Measurements from ENCODE around the gene KSR1. TPM values are rescaled to one million over a fixed set of nuclear protein-coding genes. Genes with fewer than 3 reads are reported as not detected.

The KSR1 gene
- total RNA-seq, 2 experiments from 2014 or later = 19.4 to 25.3 TPM

DNA sequence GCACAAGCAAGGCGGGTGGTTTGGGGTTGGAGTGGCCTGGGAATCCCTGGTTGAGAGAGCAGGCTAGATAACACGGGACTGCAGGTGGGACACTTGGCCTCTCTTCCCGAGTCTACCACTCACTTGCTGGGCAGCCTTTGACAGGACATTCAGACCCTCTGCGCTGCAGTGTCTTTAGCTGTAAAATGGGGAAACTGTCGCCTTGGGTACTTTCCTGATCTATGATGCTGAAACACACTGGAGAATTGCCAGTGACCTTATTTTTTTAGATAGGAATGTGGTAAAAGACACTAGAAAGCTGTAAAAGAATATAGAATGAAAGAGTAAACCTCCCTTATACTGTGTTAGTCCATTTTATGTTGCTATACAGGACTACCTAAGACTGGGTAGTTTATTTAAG, 30.5 kb downstream of the KSR1 start:
- Mint-ChIP-seq H3K4me3 (no peak overlapping the region), H3K27me3 (no peaks in the 10 kb centered on the region), H3K4me1 (ENCODE audit: low read depth) (peaks cover 17% of the 10 kb centered on the region), H3K9me3 (no peaks in the 10 kb centered on the region), H3K27ac (no peak overlapping the region), H3K36me3 (ENCODE audit: low read depth) (peaks cover 4% of the 10 kb centered on the region)
- no peaks in the 10 kb centered on the region for H3K36me3 ChIP-seq (ENCODE audit: insufficient read depth, low read length)
- no peaks in the 10 kb centered on the region for H3K27me3 ChIP-seq (ENCODE audit: control insufficient read depth in 1 of 2, insufficient read depth in 2 of 2, low read length in 2 of 2)
- ChIA-PET POLR2A (no interaction called here), CTCF (no interaction called here)
- H3K27ac ChIP-seq (ENCODE audit: low read depth in 1 of 2, low read length in 2 of 2) = no peak overlapping the region
- H3K9me3 ChIP-seq (ENCODE audit: control insufficient read depth in 1 of 2, insufficient read depth in 1 of 2, low read length in 2 of 2) = no peaks in the 10 kb centered on the region
- no peak for ATAC-seq (ENCODE audit: poor library complexity)
- TF ChIP-seq, protein P1, sequence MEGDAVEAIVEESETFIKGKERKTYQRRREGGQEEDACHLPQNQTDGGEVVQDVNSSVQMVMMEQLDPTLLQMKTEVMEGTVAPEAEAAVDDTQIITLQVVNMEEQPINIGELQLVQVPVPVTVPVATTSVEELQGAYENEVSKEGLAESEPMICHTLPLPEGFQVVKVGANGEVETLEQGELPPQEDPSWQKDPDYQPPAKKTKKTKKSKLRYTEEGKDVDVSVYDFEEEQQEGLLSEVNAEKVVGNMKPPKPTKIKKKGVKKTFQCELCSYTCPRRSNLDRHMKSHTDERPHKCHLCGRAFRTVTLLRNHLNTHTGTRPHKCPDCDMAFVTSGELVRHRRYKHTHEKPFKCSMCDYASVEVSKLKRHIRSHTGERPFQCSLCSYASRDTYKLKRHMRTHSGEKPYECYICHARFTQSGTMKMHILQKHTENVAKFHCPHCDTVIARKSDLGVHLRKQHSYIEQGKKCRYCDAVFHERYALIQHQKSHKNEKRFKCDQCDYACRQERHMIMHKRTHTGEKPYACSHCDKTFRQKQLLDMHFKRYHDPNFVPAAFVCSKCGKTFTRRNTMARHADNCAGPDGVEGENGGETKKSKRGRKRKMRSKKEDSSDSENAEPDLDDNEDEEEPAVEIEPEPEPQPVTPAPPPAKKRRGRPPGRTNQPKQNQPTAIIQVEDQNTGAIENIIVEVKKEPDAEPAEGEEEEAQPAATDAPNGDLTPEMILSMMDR (IDR thresholded peaks at IDR 0.05) = no peak
- intact Hi-C loops (cut with DNase I, micrococcal nuclease) = loop anchor here in 1 of 2 experiments (10.0 kb wide), 1 partner anchor 48 kb away; no protein-coding TSS in a partner anchor
- peaks cover 5% of the 10 kb centered on the region for H3K4me1 ChIP-seq (ENCODE audit: insufficient read depth, low read length)
- no peak overlapping the region for H3K4me3 ChIP-seq (ENCODE audit: low read length)
- DNase-seq = peak in 1 of 14 experiments; percentile 30

DNA sequence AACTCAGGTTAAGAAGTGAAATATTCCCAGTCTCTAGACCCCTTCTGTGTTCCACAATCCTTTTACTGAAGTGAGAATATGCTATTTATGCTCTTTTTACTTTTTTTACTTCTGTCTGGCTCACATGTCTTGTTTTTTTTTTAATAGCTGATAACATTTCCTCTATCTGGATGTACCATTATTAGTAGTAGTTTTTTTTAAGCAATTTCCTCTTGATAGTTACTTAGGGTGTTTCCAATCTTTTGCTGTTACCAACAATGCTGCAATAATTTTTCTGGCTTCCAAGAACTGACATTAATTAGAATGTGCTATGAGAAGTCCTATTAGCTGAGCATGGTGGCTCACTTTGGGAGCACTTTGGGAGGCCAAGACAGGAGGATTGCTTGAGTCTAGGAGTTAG, 32.0 kb downstream of the KSR1 start:
- DNase-seq = no peak
- ChIA-PET CTCF (interaction anchor here (1.8 kb wide), 1 partner anchor 32 kb away, joined by 5 read pairs; the partner anchor contains the start of gene KSR1), POLR2A (no interaction called here)
- Histone ChIP-seq H3K4me3 (ENCODE audit: low read length) (no peak overlapping the region), H3K27ac (ENCODE audit: low read depth in 1 of 2, low read length in 2 of 2) (no peak overlapping the region), H3K9me3 (ENCODE audit: control insufficient read depth in 1 of 2, insufficient read depth in 1 of 2, low read length in 2 of 2) (no peaks in the 10 kb centered on the region), H3K4me1 (ENCODE audit: insufficient read depth, low read length) (no peaks in the 10 kb centered on the region), H3K36me3 (ENCODE audit: insufficient read depth, low read length) (no peaks in the 10 kb centered on the region), H3K27me3 (ENCODE audit: control insufficient read depth in 1 of 2, insufficient read depth in 2 of 2, low read length in 2 of 2) (no peaks in the 10 kb centered on the region)
- intact Hi-C loops (cut with DNase I, micrococcal nuclease) = loop anchor here in 1 of 2 experiments (10.0 kb wide), 1 partner anchor 47 kb away; no protein-coding TSS in a partner anchor
- no peaks in the 10 kb centered on the region for H3K27me3 Mint-ChIP-seq
- no peak for ATAC-seq (ENCODE audit: poor library complexity)
- H3K27ac Mint-ChIP-seq = no peak overlapping the region
- no peak overlapping the region for H3K4me3 Mint-ChIP-seq
- H3K9me3 Mint-ChIP-seq = no peaks in the 10 kb centered on the region
- peaks cover 4% of the 10 kb centered on the region for H3K4me1 Mint-ChIP-seq (ENCODE audit: low read depth)
- peaks cover 4% of the 10 kb centered on the region for H3K36me3 Mint-ChIP-seq (ENCODE audit: low read depth)
- TF ChIP-seq, protein P1 (IDR thresholded peaks at IDR 0.05) = no peak

DNA sequence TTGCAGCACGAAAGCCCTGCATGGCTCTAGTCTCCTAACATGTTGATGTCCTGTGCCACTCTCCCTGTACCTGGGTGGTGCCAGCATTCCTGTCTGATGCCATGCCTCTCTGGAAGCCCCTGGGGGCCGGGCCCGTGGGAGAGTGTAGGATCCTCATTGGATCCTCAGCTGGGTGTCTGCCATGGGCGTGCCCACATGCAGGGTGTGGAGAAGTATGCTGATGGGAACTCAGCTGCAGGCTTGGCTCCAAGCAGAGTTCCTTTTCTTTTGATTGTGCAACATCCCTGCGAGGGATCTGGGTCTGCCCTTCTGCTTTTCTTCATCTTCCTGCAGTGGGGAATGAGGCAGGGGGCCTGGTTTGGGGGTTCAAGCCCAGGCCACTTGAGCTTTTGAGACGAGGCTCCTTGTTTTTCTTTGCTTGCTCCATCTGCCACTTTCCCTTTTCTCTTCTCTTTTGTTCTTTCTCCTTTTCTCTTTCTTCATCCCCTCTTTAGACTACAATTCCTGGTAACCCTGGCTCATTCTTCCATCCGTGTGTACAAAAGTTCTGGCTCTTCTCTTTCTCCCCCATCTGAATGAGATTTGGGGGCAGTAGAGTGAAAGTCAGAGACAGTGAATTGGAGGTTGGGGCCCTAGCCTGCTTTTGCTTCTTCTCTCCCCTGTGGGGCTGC, 32.9 kb downstream of the KSR1 start:
- ATAC-seq (ENCODE audit: poor library complexity) = no peak
- peaks cover 4% of the 10 kb centered on the region for H3K4me1 Mint-ChIP-seq (ENCODE audit: low read depth)
- H3K36me3 ChIP-seq (ENCODE audit: insufficient read depth, low read length) = no peaks in the 10 kb centered on the region

More for the DNA sequence above, 32.9 kb downstream of the KSR1 start:
- H3K9me3 Mint-ChIP-seq = no peaks in the 10 kb centered on the region
- H3K27me3 ChIP-seq (ENCODE audit: control insufficient read depth in 1 of 2, insufficient read depth in 2 of 2, low read length in 2 of 2) = no peaks in the 10 kb centered on the region
- no peaks in the 10 kb centered on the region for H3K4me1 ChIP-seq (ENCODE audit: insufficient read depth, low read length)
- no peak overlapping the region for H3K27ac ChIP-seq (ENCODE audit: low read depth in 1 of 2, low read length in 2 of 2)
- H3K27me3 Mint-ChIP-seq = no peaks in the 10 kb centered on the region
- POLR2A ChIA-PET = no interaction called here
- H3K9me3 ChIP-seq (ENCODE audit: control insufficient read depth in 1 of 2, insufficient read depth in 1 of 2, low read length in 2 of 2) = no peaks in the 10 kb centered on the region
- DNase-seq = peak in 2 of 14 experiments; percentile 27 to 31
- TF ChIP-seq, protein P1 (IDR thresholded peaks at IDR 0.05) = no peak
- H3K27ac Mint-ChIP-seq = no peak overlapping the region
- H3K36me3 Mint-ChIP-seq (ENCODE audit: low read depth) = peaks cover 4% of the 10 kb centered on the region
- CTCF ChIA-PET = interaction anchor here (1.8 kb wide), 1 partner anchor 33 kb away, joined by 5 read pairs; the partner anchor contains the start of gene KSR1
- no peak overlapping the region for H3K4me3 ChIP-seq (ENCODE audit: low read length)
- intact Hi-C loops (cut with DNase I, micrococcal nuclease) = loop anchor here in 1 of 2 experiments (10.0 kb wide), 1 partner anchor 46 kb away; no protein-coding TSS in a partner anchor
- H3K4me3 Mint-ChIP-seq = no peak overlapping the region
